HEK293 (cell line): ENCODE data around the gene CFAP57.

Experiments
- CTCF ChIP-seq: fragments of 450-650 bp; formaldehyde crosslinking; IDR thresholded peaks from 2 replicates; pipeline ENCODE4 v1.5.1; 2016; ENCODE audit warnings: missing biosample characterization, missing genetic modification characterization
- ZFP69B ChIP-seq: fragments of 450-650 bp; formaldehyde crosslinking; IDR thresholded peaks from 2 replicates; pipeline ENCODE4 v1.5.1; 2016; ENCODE audit warnings: missing biosample characterization, missing genetic modification characterization
- ZNF140 ChIP-seq: fragments of 450-650 bp; formaldehyde crosslinking; IDR thresholded peaks from 2 replicates; pipeline ENCODE4 v1.5.1; 2016; ENCODE audit warnings: missing biosample characterization, missing genetic modification characterization
- ZNF248 ChIP-seq: fragments of 450-650 bp; formaldehyde crosslinking; IDR thresholded peaks from 2 replicates; pipeline ENCODE4 v1.5.1; 2017; ENCODE audit warnings: missing biosample characterization, missing genetic modification characterization

GRCh38 chr1:43134068-43134467 lies 38.1 kb upstream of the CFAP57 start:
- TF ChIP-seq CTCF (tag by site-specific recombination) = no peak
- no peak for TF ChIP-seq ZNF140 (tag by site-specific recombination)
- no peak for TF ChIP-seq ZFP69B (tag by site-specific recombination)
- TF ChIP-seq ZNF248 (tag by site-specific recombination) = no peak
